ENCODE measurements around the gene FRYL. TPM values are rescaled to one million over a fixed set of nuclear protein-coding genes. Genes with fewer than 3 reads are reported as not detected.
"Not testable (repeated sequence)": the region's sequence is repeated elsewhere in the genome, so short reads cannot be mapped to it uniquely, and the experiment has no call there.

Gene FRYL
- 18.6 and 28.0 TPM in 2 replicates for polyA plus RNA-seq (2011; rRNA removed)
- polyA minus RNA-seq (2011; rRNA and poly(A)+ RNA removed): 46.8 and 74.3 TPM in 2 replicates

- Histone ChIP-seq H3K27me3 (ENCODE audit: control insufficient read depth, insufficient read depth, low read length) (no peaks in the 10 kb centered on the region), H3K27ac (ENCODE audit: low read depth, low read length) (peak within 1 kb of the TSS; percentile 94), H3K4me3 (ENCODE audit: low read depth, low read length) (peak within 1 kb of the TSS; percentile 71), H3K9me3 (ENCODE audit: control insufficient read depth, insufficient read depth, low read length) (no peaks in the 10 kb centered on the region)
- no peak for TF ChIP-seq CTCF (IDR thresholded peaks at IDR 0.05; ENCODE audit: low read depth, low read length)
- CTCF ChIA-PET: interaction anchor here (0.8 to 3.9 kb wide), 3 partner anchors 11 to 201 kb away, joined by 3 to 20 read pairs (median 4); no protein-coding TSS in a partner anchor
- DNase-seq (ENCODE audit: low read depth, low spot score): peak; percentile 98
- POLR2A ChIA-PET: interaction anchor here (0.6 to 2.1 kb wide), 10 partner anchors 25 to 219 kb away, joined by 3 to 6 read pairs (median 4); partner anchors contain the start of gene OCIAD1
Measured at GRCh38 chr4:48779998-48780864, at the start of gene FRYL. Gene FRYL (minus strand): TSS chr4:48780279. CDS start chr4:48634410, 145,869 bp downstream.

GRCh38 chr4:48827622-48828021 lies 47.5 kb upstream of the FRYL start:
- ChIA-PET POLR2A (interaction anchor here (1.3 kb wide), 1 partner anchor 47 kb away, joined by 3 read pairs; the partner anchor contains the start of gene FRYL), CTCF (no interaction called here)
- no peak overlapping the region for H3K27ac ChIP-seq (ENCODE audit: low read depth, low read length)

GRCh38 chr4:48821431-48821830 lies 41.4 kb upstream of the FRYL start:
- CTCF ChIA-PET; H3K9me3 ChIP-seq (ENCODE audit: control insufficient read depth, insufficient read depth, low read length); DNase-seq (ENCODE audit: low read depth, low spot score); H3K27ac ChIP-seq (ENCODE audit: low read depth, low read length); H3K27me3 ChIP-seq (ENCODE audit: control insufficient read depth, insufficient read depth, low read length); H3K4me3 ChIP-seq (ENCODE audit: low read depth, low read length); POLR2A ChIA-PET: not testable (repeated sequence)

More at GRCh38 chr4:48827622-48828021, 47.5 kb upstream of the FRYL start:
- no peak for TF ChIP-seq CTCF (IDR thresholded peaks at IDR 0.05; ENCODE audit: low read depth, low read length)
- H3K9me3 ChIP-seq (ENCODE audit: control insufficient read depth, insufficient read depth, low read length): no peaks in the 10 kb centered on the region; the same call in 1 of the 2 replicates
- H3K27me3 ChIP-seq (ENCODE audit: control insufficient read depth, insufficient read depth, low read length): no peaks in the 10 kb centered on the region
- H3K4me3 ChIP-seq (ENCODE audit: low read depth, low read length): no peak overlapping the region
- DNase-seq (ENCODE audit: low read depth, low spot score): no peak

GRCh38 chr4:48816971-48817370 lies 36.9 kb upstream of the FRYL start:
- Histone ChIP-seq H3K27me3 (ENCODE audit: control insufficient read depth, insufficient read depth, low read length) (no peaks in the 10 kb centered on the region), H3K9me3 (ENCODE audit: control insufficient read depth, insufficient read depth, low read length) (no peaks in the 10 kb centered on the region), H3K4me3 (ENCODE audit: low read depth, low read length) (no peak overlapping the region), H3K27ac (ENCODE audit: low read depth, low read length) (no peak overlapping the region)
- no peak for TF ChIP-seq CTCF (IDR thresholded peaks at IDR 0.05; ENCODE audit: low read depth, low read length)
- POLR2A ChIA-PET: no interaction called here
- CTCF ChIA-PET: no interaction called here
- DNase-seq (ENCODE audit: low read depth, low spot score): no peak

- H3K27me3 ChIP-seq (ENCODE audit: control insufficient read depth, insufficient read depth, low read length); POLR2A ChIA-PET; H3K27ac ChIP-seq (ENCODE audit: low read depth, low read length); CTCF ChIA-PET; DNase-seq (ENCODE audit: low read depth, low spot score); H3K9me3 ChIP-seq (ENCODE audit: control insufficient read depth, insufficient read depth, low read length); H3K4me3 ChIP-seq (ENCODE audit: low read depth, low read length): not testable (repeated sequence)
Measured at GRCh38 chr4:48816297-48816696, 36.2 kb upstream of the FRYL start.

- no peaks in the 10 kb centered on the region for H3K9me3 ChIP-seq (ENCODE audit: control insufficient read depth, insufficient read depth, low read length)
- no peak overlapping the region for H3K4me3 ChIP-seq (ENCODE audit: low read depth, low read length)
- no peak for TF ChIP-seq CTCF (IDR thresholded peaks at IDR 0.05; ENCODE audit: low read depth, low read length)
- H3K27me3 ChIP-seq (ENCODE audit: control insufficient read depth, insufficient read depth, low read length): no peaks in the 10 kb centered on the region
- POLR2A ChIA-PET: no interaction called here
- no peak overlapping the region for H3K27ac ChIP-seq (ENCODE audit: low read depth, low read length)
- no peak for DNase-seq (ENCODE audit: low read depth, low spot score)
- CTCF ChIA-PET: interaction anchor here (0.6 to 0.8 kb wide), 2 partner anchors 147 to 439 kb away, joined by 3 read pairs; no protein-coding TSS in a partner anchor
Measured at GRCh38 chr4:48815483-48815882, 35.4 kb upstream of the FRYL start.
